SIG-M5 treated with dmso at 0.1 percent for 504 hours (cell line): ENCODE results near the gene EPHB6.
A peak's percentile ranks its signal among the peaks of the same experiment; 100 is the strongest.

Source experiments
- DNase-seq: peaks from one replicate; lab custom pipeline; 2025; ENCODE audit not compliant: unreplicated experiment; lab: John Stamatoyannopoulos, UW

EPHB6 gene, protein sequence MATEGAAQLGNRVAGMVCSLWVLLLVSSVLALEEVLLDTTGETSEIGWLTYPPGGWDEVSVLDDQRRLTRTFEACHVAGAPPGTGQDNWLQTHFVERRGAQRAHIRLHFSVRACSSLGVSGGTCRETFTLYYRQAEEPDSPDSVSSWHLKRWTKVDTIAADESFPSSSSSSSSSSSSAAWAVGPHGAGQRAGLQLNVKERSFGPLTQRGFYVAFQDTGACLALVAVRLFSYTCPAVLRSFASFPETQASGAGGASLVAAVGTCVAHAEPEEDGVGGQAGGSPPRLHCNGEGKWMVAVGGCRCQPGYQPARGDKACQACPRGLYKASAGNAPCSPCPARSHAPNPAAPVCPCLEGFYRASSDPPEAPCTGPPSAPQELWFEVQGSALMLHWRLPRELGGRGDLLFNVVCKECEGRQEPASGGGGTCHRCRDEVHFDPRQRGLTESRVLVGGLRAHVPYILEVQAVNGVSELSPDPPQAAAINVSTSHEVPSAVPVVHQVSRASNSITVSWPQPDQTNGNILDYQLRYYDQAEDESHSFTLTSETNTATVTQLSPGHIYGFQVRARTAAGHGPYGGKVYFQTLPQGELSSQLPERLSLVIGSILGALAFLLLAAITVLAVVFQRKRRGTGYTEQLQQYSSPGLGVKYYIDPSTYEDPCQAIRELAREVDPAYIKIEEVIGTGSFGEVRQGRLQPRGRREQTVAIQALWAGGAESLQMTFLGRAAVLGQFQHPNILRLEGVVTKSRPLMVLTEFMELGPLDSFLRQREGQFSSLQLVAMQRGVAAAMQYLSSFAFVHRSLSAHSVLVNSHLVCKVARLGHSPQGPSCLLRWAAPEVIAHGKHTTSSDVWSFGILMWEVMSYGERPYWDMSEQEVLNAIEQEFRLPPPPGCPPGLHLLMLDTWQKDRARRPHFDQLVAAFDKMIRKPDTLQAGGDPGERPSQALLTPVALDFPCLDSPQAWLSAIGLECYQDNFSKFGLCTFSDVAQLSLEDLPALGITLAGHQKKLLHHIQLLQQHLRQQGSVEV

DNA sequence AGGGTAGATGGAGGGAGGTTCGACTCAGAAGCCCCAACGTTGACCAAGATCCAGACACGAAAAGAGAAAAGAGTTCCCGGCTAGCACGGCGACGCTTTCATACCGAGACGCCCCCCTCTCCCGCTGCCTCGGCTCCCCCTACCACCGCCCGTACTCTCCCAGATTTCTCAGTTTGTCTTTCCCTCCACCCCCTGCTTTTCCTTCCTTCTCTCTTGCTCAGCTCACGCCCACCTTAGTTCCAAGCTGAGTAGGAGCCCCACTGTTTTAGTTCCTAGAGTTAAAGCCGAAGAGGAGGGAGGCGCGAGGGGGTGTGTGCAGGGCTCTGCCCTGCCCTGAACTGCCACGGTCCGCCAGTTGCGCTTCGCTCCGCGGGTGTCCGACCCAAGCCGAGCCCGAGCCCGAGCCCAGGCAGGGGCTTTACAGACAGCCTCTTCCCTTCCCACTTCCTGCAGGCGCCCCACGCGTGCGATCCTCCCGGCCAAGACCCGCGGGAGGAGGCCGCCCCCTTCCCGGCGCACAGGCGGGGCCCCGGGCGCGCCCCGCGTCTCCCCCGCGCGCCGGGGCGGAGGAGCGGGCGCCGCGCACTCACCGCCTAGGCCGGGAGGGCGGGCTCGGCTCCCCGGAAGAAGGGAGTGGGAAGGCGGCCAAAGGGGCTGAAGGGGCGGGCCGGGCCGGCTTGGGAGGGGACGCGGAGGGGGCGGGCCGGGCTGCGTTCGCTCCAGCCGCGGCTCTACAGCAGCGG, at the start of gene EPHB6:
Gene EPHB6, plus strand, starts transcription at position 705 of the 742 bp plus-strand sequence. CDS start 8,152 bp downstream, outside the sequence.
- peak; percentile 51 for DNase-seq

DNA sequence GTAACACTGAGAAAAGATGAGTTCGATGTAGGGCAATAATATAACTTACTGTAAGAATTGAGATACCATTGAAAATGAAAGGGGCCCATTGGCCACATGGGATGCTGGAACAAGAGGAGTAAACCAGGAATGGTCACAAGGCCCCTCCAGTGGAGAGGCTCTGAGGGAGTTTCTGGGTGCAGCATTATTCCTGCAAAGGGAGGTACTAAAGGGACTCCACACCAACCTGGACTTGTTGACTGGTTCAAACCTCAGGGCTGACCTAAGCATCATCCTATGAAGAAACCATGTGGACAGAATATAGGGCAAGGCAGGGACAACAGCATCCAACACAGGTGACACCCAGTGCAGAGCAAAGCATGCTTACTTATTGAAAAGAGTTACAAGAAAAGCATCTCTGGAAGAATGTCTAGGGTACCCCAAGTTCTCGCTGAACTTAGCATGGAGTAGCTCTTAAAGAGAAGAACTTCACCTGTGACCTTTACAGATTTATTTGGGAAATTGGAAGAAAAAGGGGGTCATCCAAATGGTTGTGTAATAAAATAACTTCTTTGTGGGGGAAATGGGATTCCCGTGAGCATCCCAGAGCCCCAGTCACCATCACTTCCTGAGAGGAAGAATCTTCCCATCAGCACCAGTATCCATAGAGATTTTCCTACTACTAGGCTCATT, 49.4 kb upstream of the EPHB6 start:
- DNase-seq: no peak

DNA sequence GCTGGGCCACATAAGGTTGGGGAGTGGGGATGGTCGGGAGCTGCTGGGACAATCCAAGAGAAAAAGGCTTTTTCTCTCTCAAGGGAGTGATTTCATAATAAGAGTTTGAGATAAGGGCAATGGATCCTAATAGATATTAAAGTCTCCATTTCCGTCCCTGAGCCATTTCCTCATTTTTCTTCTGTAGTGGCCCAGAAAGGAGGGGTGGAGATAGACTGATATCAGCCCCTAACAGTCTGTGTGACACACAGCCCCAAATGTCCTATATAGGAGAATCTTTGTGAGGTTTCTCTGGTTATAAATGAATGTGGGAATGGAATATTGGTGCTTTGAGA, 48.9 kb upstream of the EPHB6 start:
- DNase-seq: no peak

DNA sequence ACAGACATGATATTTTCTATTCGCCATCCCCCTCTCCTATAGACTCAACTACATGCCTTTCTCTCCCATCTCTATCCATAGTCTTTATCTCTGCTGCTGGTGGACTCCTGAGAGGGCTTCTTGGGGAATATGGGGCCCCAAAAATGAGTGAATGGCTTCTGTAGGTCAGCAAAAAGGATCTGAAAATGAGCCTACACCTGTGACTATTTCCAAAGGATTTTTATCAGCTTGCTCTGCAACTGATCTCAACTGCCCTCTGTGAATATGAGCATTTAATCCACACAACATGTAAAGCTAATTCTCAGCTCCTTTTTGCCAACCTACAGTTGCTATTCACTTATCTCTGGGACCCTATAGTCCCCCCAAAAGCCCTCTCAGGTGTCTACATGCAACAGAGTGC, 47.9 kb upstream of the EPHB6 start:
- no peak for DNase-seq

DNA sequence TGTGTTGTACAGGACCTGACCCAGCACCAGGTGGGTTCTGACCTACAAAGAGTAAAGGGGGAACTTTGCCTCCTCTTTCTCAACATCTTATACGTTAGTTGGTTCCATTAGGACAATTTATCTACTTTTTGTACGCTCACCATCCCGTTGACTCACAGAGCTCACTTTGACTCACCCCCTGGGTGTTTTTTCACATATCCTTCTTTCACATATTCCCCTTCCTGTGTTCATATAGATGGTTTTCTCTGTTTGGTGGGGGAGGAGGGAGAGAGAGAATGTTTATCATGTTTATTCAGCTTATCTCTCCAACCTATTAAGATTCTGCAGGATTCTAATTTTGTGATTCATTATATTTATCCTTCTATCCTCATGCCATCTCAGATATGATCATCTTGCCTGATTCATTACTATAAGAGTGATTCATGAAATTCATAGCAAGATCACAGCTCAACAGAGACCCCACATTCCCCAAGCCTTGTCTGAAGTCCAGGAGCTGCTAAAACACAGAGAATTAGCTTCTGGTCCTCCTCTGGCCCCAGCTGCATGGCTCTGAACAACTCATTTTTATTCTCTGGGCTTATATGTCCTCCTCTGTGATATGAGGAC, 46.9 kb upstream of the EPHB6 start:
- DNase-seq: no peak

DNA sequence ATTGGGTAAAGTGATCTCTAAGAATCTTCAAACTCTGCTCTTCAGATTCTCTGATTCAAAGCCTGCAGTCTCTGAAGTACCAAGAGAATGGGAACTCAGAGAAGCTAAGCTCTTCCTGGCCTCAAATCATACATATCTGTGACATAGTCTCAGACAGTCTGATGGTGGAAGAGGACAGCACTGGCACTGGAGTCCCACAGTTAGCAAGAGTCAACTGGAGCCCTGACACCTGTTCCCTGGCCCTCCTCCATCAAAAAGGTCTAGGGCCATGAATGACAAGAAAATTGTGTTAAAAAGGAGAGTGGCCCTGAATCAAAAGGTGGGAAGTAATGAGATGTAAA, 46.4 kb upstream of the EPHB6 start:
- no peak for DNase-seq

DNA sequence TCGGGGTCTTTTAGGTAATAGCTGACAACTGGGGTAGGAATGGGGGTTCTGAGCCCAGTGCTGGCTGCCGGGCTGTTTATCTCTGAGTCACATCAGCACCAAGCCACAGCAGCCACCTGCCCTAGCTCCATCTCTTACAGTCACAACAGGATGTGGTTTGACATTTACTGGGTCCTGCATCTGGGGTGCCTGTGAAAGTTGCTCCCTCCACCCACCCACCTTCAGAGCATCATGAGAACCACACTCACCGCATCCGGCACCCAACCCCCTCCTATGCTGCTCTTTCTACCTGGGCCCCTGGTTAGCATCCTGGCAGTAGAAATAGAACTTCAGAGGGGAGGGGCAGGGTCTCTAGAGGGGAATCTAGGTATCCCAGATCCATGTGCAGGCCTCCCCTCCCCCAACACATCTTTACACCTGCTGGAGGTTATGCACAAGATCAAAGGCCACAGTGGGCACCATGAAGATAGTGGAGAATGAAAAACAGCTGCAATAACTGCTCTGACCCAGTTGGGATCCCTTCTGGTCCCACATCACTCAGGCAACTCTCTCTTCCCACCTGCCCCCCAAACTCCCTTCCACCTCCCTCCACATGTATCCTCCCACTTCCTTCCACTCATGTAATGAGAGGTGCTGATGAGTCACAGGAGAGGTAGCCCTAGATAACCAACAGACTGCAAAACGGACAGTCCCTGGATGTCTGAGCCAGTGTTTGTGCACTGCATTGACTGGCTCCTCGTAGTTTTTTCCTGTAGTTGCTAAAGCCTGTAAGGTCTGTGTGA, 45.9 kb upstream of the EPHB6 start:
- DNase-seq: no peak

DNA sequence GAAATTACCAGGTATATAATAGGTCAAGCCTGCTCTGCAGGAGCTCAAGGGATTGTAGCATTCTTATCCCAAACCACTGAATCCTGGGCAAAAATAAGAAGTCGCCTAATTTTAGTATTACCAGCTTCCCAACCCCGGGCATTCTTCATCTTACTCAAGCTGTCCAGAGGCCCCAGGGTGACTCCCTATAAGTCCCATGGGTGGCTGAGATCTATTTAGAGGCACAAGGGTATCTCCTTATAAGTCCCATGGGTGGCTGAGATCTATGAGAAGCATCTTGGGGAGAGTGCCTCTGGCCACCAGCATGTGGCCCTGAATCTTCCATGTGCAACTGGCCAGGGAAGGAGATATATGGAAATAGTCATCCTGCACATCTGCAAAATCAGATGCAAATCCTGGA, 45.2 kb upstream of the EPHB6 start:
- DNase-seq: no peak

DNA sequence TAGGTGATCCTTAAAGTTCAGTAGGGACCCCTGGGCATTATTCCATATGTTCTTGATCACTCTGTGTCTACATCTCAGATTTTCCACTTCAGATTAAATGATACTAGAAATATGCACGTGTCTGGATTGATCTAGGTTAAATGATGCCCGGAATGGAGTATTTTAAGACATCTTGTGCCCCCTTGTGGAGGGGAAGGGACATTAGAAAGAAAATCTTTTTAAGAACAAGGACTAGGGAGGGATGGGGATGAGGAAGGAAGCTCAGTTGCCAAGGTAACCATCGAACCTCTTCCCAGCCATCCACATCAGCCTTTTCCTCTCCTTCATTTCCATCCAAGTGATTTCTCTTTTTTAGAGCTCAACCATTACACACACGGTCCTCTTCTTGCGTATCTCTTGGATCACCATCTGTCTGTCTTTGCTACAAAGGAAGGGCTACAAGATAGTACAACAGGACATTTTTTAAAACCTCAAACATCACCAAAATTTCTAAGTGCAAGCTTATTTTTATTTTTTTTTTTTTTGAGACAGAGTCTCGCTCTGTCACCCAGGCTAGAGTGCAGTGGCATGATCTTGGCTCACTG, 43.6 kb upstream of the EPHB6 start:
- peak; percentile 70 for DNase-seq

DNA sequence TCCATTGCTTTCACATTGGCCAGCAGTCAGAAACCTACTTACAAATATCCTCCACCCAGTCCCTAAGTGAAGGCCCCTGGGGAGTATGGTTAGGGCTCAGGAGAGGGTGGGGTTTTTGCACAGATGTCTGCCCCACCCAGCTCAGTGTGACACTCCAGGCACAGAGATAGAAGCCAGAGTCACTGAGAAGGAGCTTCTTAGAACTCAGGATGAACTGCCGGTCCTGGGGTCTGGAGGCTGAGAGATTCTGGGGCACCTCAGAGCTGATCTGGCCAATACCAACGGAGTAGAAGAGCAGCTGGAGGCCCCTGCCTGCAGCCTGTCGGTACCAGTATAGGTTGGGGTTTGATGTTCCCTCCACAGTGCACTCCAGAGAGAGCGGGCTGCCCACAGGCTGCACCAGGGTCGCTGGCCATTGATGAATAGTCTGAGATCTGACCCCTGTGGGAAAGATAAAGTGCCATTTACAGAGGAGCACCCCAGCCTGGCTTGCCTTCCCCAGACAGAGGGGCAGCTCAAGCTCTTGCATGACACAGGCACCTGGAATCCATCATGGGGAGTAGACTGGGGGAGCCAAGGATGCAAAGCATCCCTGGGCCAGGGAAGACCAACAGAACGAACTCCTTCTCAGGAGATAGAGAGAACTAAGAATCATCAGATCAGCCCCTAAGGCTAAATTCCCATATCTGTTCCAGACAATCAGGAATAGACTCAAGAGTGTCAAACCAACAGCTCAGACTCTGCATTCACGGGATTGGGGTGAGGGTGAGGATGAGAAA, 42.2 kb upstream of the EPHB6 start:
- DNase-seq: no peak

DNA sequence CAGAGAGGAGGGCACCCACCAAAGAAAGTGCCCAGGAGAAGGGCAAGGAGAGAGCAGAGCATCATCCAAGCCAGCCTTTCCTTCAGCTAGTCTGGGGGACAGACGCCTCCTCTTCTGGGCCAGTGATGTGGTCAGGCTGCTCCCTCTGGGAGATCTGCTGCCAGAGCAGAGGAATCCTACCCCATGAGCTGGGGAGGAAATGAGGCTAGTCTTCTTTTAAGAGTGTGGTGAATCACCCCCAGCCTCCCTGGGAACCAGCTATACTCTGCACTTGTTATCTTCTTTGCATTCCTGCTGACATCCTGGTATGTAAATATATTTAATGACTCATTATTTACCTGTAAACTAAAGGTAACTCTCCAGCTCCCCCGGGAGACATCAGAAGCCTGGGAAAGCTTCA, 41.6 kb upstream of the EPHB6 start:
- DNase-seq: peak; percentile 16

DNA sequence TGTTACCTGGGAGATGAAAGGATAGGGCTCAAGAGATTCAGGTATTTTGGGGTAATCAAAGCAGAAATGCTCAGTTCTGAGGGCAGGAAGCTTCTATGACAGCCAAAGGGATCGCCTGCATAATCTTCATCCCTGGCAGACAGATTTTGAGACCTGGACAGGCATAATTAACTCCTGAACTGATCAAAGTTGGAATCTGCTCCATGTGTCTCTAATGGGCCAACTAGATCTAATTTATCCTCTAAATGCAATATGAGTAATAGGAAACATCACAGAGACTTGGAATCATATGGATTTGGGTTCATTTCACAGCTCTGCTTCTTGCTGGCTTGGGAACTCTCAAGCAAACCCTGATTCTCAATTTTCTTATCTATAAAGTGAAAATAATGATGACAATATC, 41.2 kb upstream of the EPHB6 start:
- DNase-seq: no peak

DNA sequence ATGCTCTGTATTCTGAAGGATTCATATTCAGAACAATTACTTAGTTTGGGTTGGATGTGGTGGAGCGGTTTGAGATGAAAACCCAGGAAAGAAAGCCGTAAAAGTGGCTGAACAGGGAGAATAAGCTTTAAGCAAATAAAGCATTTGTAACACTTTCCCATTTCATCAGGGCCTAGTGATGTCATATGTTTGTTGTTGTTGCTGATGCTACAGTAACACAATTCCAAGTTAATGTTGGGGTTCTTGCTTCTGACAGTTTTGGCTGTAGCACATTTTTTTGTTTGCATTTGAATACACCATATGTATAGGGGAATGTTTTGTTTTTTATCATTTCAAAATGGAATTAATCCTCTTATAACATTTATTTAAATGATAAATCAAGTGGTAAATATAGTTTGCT, 40.4 kb upstream of the EPHB6 start:
- no peak for DNase-seq

DNA sequence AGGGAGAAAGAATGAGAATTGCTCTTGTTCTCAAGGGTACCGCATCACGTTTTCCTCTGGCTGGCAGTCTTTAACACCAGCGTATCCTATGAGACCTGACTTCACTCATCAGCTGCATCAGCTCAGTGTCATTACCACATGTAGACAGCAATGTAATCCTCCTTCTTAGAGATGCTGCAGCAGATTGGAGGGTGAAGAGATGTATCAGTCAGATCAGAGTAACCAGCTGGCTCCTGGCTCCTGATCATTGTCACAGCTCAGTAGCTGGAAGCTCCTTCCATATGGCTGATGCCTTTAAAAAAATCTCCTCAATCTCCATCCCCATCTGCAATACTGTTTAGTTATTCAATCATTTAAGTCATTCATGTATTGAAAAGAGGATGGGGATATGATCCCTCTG, 39.7 kb upstream of the EPHB6 start:
- DNase-seq: no peak

DNA sequence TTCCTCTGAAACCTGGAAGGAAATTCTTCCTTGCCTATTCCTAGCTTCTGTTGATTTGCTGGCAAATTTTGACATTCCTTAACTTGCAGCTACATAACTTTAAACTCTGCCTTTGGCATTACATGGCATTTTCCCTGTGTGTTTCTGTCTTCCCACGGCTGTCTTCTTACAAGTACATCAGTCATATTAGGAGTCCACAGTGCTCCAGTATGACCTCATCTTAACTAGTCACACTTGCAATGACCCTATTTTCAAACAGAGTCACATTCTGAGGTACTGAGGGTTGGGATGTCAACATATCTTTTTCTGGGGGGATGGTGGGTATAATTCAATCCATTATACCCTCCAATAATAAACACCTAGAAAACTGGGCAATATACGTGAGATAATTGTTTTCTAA, 37.4 kb upstream of the EPHB6 start:
- no peak for DNase-seq

DNA sequence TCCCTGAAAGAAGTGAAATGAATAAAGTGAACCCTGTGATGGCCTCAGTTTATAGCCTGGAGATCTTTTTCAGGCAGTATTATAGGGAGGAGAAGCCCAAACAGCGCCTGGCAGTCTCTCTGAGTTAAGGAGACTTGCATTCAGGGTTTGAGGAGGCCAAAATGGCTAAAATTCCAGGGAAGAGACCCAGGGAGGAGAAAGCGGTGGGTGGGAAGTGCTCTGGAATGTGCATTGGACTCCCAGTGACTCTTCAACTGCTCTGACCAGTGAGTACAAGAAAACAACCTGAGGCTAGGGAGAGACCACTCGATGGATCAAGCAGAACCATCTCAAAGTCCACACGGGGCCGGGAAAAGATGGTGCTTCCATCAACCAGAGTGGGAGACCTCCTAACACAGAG, 35.3 kb upstream of the EPHB6 start:
- no peak for DNase-seq

DNA sequence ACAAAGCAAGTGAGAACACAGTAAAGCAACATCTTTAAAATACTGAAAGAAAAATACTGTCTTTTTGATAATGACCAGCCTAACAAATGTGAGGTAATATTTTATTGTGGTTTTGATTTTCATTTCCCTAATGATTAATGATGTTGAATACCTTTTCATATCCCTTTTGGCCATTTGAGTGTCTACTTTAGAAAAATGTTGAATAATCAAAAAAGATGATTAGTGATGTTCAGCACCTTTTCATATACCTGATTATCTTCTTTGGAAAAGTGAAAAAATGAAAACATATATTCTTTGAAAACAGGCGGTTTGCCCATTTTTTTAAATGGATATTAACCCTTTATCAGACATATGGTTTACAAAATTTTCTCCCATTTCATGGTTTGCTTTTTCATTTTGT, 32.2 kb upstream of the EPHB6 start:
- no peak for DNase-seq

DNA sequence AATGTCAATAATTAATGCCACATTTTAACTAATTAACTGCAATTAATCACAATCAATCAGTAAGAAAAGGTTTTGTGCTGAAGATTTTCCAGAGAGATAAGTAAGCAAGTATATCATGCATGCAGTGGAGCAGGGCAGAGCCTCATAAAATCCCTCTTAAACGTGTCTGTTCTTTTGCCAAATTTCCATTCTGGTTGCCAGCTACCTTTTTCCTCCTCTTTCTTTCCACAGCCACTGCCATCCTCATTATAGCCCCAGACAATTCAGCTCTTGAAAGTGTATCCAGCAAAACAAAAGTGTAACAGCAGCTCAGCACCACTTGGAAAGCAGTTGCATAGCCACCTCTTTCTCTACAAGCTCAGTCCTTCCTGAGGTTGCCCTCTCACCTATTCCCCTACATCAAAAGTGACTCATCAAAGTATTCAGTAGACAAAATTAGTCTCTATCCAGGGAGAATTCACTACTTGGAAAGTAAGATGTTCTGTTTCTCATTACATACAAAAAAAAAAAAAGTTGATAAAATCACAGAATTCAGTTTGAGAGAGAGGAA, 26.9 kb upstream of the EPHB6 start:
- no peak for DNase-seq
